Epithelial cell of proximal tubule (primary cell): ENCODE data around the gene IL7R. TPM values are rescaled to one million over a fixed set of nuclear protein-coding genes. Genes with fewer than 3 reads are reported as not detected.
"Not testable (repeated sequence)": the region's sequence is repeated elsewhere in the genome, so short reads cannot be mapped to it uniquely, and the experiment has no call there.

Experiments
- DNase-seq: peaks from one replicate; pipeline ENCODE4 v3.0.0-alpha.2; 2011; ENCODE audit warnings: low read depth
- H3K4me3 ChIP-seq: 2 replicates; pipeline ENCODE4 v1.5.1; 2011; ENCODE audit warnings: low read depth, mild to moderate bottlenecking, low read length
- CTCF ChIP-seq: conservative IDR thresholded peaks from 2 replicates; pipeline ENCODE4 v1.5.1; 2012; ENCODE audit warnings: low read depth, mild to moderate bottlenecking, low read length
- total RNA-seq: library from RNA; depleted of rRNA; stranded (reverse); fragments of >200 nt; gene quantifications from 2 replicates; pipeline ENCODE4 v1.2.3, GENCODE V29; 2015

IL7R gene
- total RNA-seq, 1 donor from 2014 or later = 0.12 TPM

DNA sequence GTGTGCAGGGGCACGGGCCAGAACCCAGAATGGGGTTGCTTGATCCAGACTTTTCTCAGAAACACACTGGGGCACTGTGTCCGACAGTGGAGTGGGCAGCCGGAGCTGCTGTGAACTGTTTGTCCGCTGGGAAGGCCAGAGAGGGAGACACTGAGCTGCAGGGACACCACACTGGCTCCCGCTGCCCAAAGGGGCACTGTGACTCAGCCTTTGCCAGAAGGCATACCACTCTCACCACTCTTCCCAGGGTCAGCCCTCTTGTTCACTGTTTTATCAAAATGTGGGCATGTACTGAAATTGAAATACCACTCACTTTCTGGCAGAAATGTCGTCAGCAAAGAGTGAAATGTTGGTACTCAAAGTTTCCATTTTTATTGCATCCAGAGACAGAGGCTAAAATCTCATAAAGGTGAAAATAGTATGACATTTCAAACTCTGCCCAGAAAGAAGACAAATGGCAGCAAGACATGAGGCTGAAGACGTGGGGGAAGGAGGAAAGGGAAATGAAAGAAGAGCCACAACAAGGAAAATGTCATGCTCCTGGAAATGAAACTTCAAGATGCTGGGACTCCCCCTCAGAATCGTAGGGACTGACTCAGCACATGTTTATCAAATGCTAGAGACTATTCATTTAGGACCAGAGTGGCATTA, 4.5 kb upstream of the IL7R start:
- no peak overlapping the region for H3K4me3 ChIP-seq
- TF ChIP-seq CTCF = no peak
- no peak for DNase-seq

DNA sequence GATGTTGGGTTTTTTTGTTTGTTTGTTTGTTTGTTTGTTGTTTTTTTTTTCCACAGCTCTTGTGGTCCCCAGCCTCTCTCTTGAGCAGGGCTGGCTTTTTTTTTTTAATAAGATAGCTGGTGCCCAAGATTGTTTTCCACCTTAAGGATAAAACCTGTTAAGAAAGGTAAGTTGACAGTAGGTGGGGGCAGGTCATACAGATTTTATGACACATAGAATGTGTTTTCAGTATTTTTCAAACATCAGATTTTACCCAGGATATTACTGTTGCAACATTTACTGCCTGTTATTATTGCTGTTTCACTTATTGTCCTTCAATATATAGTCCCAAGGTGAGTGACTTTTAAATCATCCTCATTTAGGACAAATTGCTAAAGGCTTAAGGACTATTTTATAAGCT, 3.9 kb upstream of the IL7R start:
- no peak for TF ChIP-seq CTCF
- no peak overlapping the region for H3K4me3 ChIP-seq
- DNase-seq = no peak

DNA sequence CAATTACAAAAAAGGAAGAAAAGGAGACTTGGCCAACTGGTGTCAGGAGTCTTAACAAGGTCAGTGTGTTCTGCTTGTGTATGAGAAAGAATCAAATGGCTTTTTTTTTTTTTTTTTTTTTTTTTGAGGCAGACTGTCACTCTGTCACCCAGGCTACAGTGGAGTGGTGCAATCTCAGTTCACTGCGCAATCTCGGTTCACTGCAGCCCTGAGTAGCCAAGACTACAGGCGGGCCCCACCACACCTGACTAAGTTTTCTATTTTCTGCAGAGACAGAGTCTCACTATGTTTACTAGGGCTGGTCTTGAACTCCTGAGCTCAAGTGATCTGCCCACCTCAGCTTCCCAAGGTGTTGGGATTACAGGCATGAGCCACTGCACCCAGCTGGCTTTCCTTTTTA, 3.1 kb upstream of the IL7R start:
- H3K4me3 ChIP-seq = no peak overlapping the region
- TF ChIP-seq CTCF = no peak
- no peak for DNase-seq

DNA sequence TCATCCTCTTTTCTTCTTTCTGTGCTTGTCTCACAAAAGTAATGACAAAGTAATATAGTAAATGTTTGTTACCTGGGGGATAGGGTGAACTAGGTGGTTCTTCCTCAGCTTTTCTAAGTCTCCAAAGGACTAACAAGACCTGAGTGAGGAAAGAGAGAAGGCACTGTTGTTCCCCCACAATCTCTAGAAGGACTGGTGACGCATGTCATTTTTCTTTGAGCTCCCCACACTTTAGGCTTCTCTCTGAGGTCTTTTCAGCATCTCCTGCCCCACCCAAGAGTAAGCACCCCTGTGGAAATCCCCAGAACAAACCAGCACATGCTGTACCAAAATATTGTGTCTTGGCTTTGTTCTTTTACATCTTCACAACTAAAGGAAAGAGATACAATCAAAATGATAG, 2.4 kb upstream of the IL7R start:
- no peak for DNase-seq
- H3K4me3 ChIP-seq = no peak overlapping the region
- TF ChIP-seq CTCF = no peak

GRCh38 chr5:35855187-35855586, 1.5 kb upstream of the IL7R start:
- no peak overlapping the region for H3K4me3 ChIP-seq
- TF ChIP-seq CTCF = no peak
- no peak for DNase-seq

DNA sequence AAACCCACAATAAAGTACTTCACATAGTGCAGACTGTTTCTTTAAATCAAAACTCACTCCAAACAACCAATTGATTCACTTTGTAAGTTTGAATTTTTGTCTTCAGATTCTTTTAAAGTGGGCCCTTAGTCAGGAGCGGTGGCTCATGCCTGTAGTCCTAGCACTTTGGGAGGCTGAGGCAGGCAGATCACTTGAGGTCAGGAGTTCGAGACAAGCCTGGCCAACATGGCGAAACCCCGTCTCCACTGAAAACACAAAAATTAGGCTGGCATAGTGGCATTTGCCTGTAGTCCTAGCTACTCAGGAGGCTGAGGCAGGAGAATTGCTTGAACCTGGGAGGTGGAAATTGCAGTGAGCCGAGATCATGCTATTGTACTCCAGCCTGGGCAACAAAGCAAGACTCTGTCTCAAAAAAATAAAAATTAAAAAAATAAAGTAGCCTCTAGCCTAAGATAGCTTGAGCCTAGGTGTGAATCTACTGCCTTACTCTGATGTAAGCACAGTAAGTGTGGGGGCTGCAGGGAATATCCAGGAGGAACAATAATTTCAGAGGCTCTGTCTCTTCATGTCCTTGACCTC, 416 bp upstream of the IL7R start:
- not testable (repeated sequence) for H3K4me3 ChIP-seq, DNase-seq

GRCh38 chr5:35857606-35858205, 1.0 kb downstream of the IL7R start:
- no peak for TF ChIP-seq CTCF
- H3K4me3 ChIP-seq = no peak overlapping the region
- DNase-seq = no peak
